IMR-90 (cell line): ENCODE results near the gene UBE3B. TPM values are rescaled to one million over a fixed set of nuclear protein-coding genes. Genes with fewer than 3 reads are reported as not detected.

Source experiments
- ATAC-seq: fragments of 200-7000 bp; cut with Tn5 transposase; 2 replicates; pipeline ENCODE4 v1.9.1; 2020; ENCODE audit warnings: low read depth, mild to moderate bottlenecking, moderate library complexity
- BruUV-seq: library from RNA; stranded (reverse); fragments of 400-500 nt; replicated peaks from 2 replicates; lab custom pipeline; 2021; lab: Mats Ljungman, UMichigan
- CTCF ChIA-PET: fragments of 300-600 bp; formaldehyde crosslinking; extraction: SDS; loops from one replicate; lab custom pipeline; 2021; ENCODE audit warnings: antibody characterized with exemption; lab: Yijun Ruan, JAX
- POLR2A ChIA-PET: fragments of 300-600 bp; sonication (Branson Sonifier 250); formaldehyde crosslinking; loops from one replicate; lab custom pipeline; 2022; ENCODE audit warnings: antibody characterized with exemption; ENCODE audit not compliant: unreplicated experiment; lab: Charles Lee
- DNase-seq: peaks from one replicate; pipeline ENCODE4 v3.0.0; 2013
- H2AFZ ChIP-seq: replicated peaks from 2 replicates; pipeline ENCODE3; 2013; ENCODE audit warnings: low read length, mild to moderate bottlenecking; ENCODE audit not compliant: poor library complexity
- H2AK5ac ChIP-seq: 2 replicates; pipeline ENCODE4 v1.6.1; 2013; ENCODE audit warnings: low read depth, low read length, inconsistent platforms
- H2AK9ac ChIP-seq: replicated peaks from 2 replicates; pipeline ENCODE3; 2013; ENCODE audit warnings: mild to moderate bottlenecking, low read depth, low read length, moderate library complexity; ENCODE audit not compliant: poor library complexity
- H2BK120ac ChIP-seq: 2 replicates; pipeline ENCODE4 v1.6.1; 2013; ENCODE audit warnings: low read depth, low read length, inconsistent platforms
- H2BK15ac ChIP-seq: 3 replicates; pipeline ENCODE4 v1.6.1; 2013; ENCODE audit warnings: low read depth, low read length, inconsistent platforms
- H2BK20ac ChIP-seq: 2 replicates; pipeline ENCODE4 v1.6.1; 2013; ENCODE audit warnings: low read depth, mild to moderate bottlenecking, inconsistent platforms, low read length, moderate library complexity
- H2BK5ac ChIP-seq: 2 replicates; pipeline ENCODE4 v1.6.1; 2013; ENCODE audit warnings: mild to moderate bottlenecking, low read depth, low read length, inconsistent platforms; ENCODE audit not compliant: poor library complexity, severe bottlenecking
- H3K14ac ChIP-seq: replicated peaks from 2 replicates; pipeline ENCODE4 v1.6.1; 2013; ENCODE audit warnings: low read depth, low read length, inconsistent platforms
- H3K18ac ChIP-seq: 2 replicates; pipeline ENCODE4 v1.6.1; 2013; ENCODE audit warnings: low read depth, low read length, control low read depth
- H3K23ac ChIP-seq: 2 replicates; pipeline ENCODE4 v1.6.1; 2013; ENCODE audit warnings: low read depth, low read length, inconsistent platforms
- H3K27ac ChIP-seq: 2 replicates; pipeline ENCODE4 v1.5.1; 2013; ENCODE audit warnings: mild to moderate bottlenecking, control low read depth, low read length; ENCODE audit not compliant: insufficient read depth
- H3K27me3 ChIP-seq: 2 replicates; pipeline ENCODE4 v1.6.1; 2013; ENCODE audit warnings: low read length; ENCODE audit not compliant: control insufficient read depth, insufficient read depth
- H3K36me3 ChIP-seq: 2 replicates; pipeline ENCODE4 v1.6.1; 2013; ENCODE audit warnings: low read length, mixed read lengths; ENCODE audit not compliant: control insufficient read depth, insufficient read depth
- H3K4ac ChIP-seq: 2 replicates; pipeline ENCODE4 v1.6.1; 2013; ENCODE audit warnings: low read depth, low read length, inconsistent platforms
- H3K4me1 ChIP-seq: 2 replicates; pipeline ENCODE4 v1.6.1; 2013; ENCODE audit warnings: low read length, mixed read lengths; ENCODE audit not compliant: control insufficient read depth, insufficient read depth
- H3K4me2 ChIP-seq: 2 replicates; pipeline ENCODE4 v1.6.1; 2013; ENCODE audit warnings: low read depth, mild to moderate bottlenecking, control low read depth, low read length, moderate library complexity
- H3K4me3 ChIP-seq: 2 replicates; pipeline ENCODE4 v1.5.1; 2013; ENCODE audit warnings: low read depth, mild to moderate bottlenecking, control low read depth, low read length, moderate library complexity; ENCODE audit not compliant: insufficient read depth
- H3K56ac ChIP-seq: 2 replicates; pipeline ENCODE4 v1.6.1; 2013; ENCODE audit warnings: low read length, inconsistent platforms; ENCODE audit not compliant: insufficient read depth; ENCODE audit errors: extremely low read depth
- H3K79me1 ChIP-seq, 2 experiments: 2 replicates each; pipeline ENCODE4 v1.6.1; 2013; ENCODE audit warnings: low read length in 2 of 2, inconsistent platforms in 1 of 2, low read depth in 1 of 2
- H3K9ac ChIP-seq: 2 replicates; pipeline ENCODE4 v1.6.1; 2013; ENCODE audit warnings: low read depth, low read length, control low read depth
- H3K9me1 ChIP-seq: 2 replicates; pipeline ENCODE4 v1.6.1; 2013; ENCODE audit warnings: low read length, inconsistent platforms; ENCODE audit not compliant: insufficient read depth
- H3K9me3 ChIP-seq: 2 replicates; pipeline ENCODE4 v1.6.1; 2013; ENCODE audit warnings: low read length; ENCODE audit not compliant: control insufficient read depth, insufficient read depth
- H4K20me1 ChIP-seq: 2 replicates; pipeline ENCODE4 v1.6.1; 2013; ENCODE audit warnings: low read length, inconsistent platforms; ENCODE audit not compliant: insufficient read depth
- H4K5ac ChIP-seq: 2 replicates; pipeline ENCODE4 v1.6.1; 2013; ENCODE audit warnings: mild to moderate bottlenecking, low read depth, low read length, control low read depth
- H4K8ac ChIP-seq, 2 experiments: 2 replicates each; pipeline ENCODE4 v1.6.1; 2013; ENCODE audit warnings: low read depth in 2 of 2, low read length in 2 of 2, control low read depth in 1 of 2, inconsistent platforms in 1 of 2
- H4K91ac ChIP-seq: 2 replicates; pipeline ENCODE4 v1.6.1; 2013; ENCODE audit warnings: low read depth, low read length, inconsistent platforms; ENCODE audit not compliant: insufficient read depth
- CEBPB ChIP-seq: IDR thresholded peaks from 2 replicates; pipeline ENCODE4 v1.6.1; 2012; ENCODE audit warnings: low read depth, low read length, improper control_type of control experiment
- MAFK ChIP-seq: IDR thresholded peaks from 2 replicates; pipeline ENCODE4 v1.6.1; 2012; ENCODE audit warnings: low read depth, low read length, improper control_type of control experiment
- WGBS, 2 experiments: methylation state at CpG; one replicate each; pipeline versions ENCODE4 v1.1.5 to v1.1.7; 2013; ENCODE audit warnings: missing lambda C conversion rate in 2 of 2; ENCODE audit not compliant: insufficient read length in 1 of 2; ENCODE audit errors: extremely low coverage in 2 of 2; 5-methylcytosine and 5-hydroxymethylcytosine counted together
- dilution Hi-C: fragments of 300-500 bp; cut with HindIII; formaldehyde crosslinking; loops from one replicate; pipeline ENCODE4 v1.14.3; 2018; ENCODE audit warnings: low sequenced_read_pairs; ENCODE audit not compliant: unreplicated experiment
- in situ Hi-C: fragments of 300-500 bp; cut with MboI; formaldehyde crosslinking; loops from 3 replicates; pipeline ENCODE4 v1.14.3; 2019; ENCODE audit warnings: low sequenced_read_pairs, inconsistent platforms, mixed read lengths
- intact Hi-C: fragments of 100-400 bp; cut with micrococcal nuclease; formaldehyde crosslinking; loops from 2 replicates; pipeline ENCODE4 v1.10.0; 2022
- polyA plus RNA-seq, 3 experiments: library from polyadenylated mRNA; depleted of rRNA; stranded (reverse); fragments of >200 nt; gene quantifications; 2 replicates each; pipeline ENCODE4 v1.2.3, GENCODE V29; 2012; ENCODE audit warnings: low replicate concordance in 1 of 3
- total RNA-seq: library from RNA; depleted of rRNA; stranded (reverse); fragments of >200 nt; gene quantifications from 2 replicates; pipeline ENCODE4 v1.2.3, GENCODE V29; 2012

The UBE3B gene
- total and polyA plus RNA-seq, 2 of the 4 experiments (the other 2 are of a cell fraction) = 18.8 to 24.9 TPM

DNA sequence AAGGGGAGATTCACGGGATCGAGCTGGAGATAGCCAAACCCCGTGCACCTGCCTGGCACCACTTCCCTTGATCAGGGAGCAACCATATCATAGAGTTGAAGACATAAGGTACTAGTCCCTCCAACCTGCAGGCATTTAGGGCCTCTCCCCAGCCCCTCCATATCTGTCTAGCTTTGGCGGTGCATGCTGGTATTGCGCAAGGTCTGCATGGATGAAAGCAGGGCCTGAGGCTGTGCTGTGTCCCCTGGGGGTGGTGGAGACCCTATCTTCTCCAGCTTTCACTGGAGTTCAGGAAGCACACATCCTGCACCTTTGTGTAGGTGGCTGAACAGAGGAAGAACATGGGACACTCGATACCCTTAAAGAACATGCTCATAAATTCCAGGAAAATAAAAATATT, 47.2 kb upstream of the UBE3B start:
- Histone ChIP-seq H2BK5ac (no peak overlapping the region), H3K4me1 (no peaks in the 10 kb centered on the region), H2AK9ac (peak overlapping the region; percentile 78), H3K36me3 (no peaks in the 10 kb centered on the region), H3K4me2 (no peak overlapping the region), H2BK120ac (no peak overlapping the region), H4K91ac (no peak overlapping the region), H3K23ac (no peak overlapping the region), H3K9me1 (no peaks in the 10 kb centered on the region), H2AFZ (no peak overlapping the region), H3K18ac (no peak overlapping the region), H3K9me3 (no peaks in the 10 kb centered on the region), H3K27me3 (peaks cover 7% of the 10 kb centered on the region; the same call in 1 of the 2 replicates), H3K14ac (no peak overlapping the region), H4K5ac (no peak overlapping the region), H3K79me1 (no peaks in the 10 kb centered on the region), H3K56ac (no peak overlapping the region), H2BK15ac (no peak overlapping the region), H2BK20ac (no peak overlapping the region), H3K4me3 (no peak overlapping the region), H4K20me1 (no peaks in the 10 kb centered on the region), H2AK5ac (no peak overlapping the region), H4K8ac (no peak overlapping the region), H3K27ac (no peak overlapping the region), H3K4ac (no peak overlapping the region), H3K9ac (no peak overlapping the region)
- TF ChIP-seq CEBPB (peak; percentile 87), MAFK (no peak)
- DNase-seq (no peak), ATAC-seq (no peak)
- BruUV-seq = no TSS peak
- no CpG with 5 or more reads among the region's 6 CpGs for WGBS, 2 experiments
- POLR2A ChIA-PET = no interaction called here
- intact Hi-C loops (no loop called here), in situ Hi-C loops (loop anchor here (5.0 kb wide), 1 partner anchor 47 kb away; the partner anchor contains the start of genes KCTD10 and UBE3B), dilution Hi-C loops (no loop called here)
- CTCF ChIA-PET = no interaction called here
